ENCODE data around the gene MAML3. TPM values are rescaled to one million over a fixed set of nuclear protein-coding genes. Genes with fewer than 3 reads are reported as not detected.

Gene MAML3
- total and polyA plus RNA-seq, 2 experiments from 2014 or later: 1.7 to 6.5 TPM

GRCh38 chr4:140103676-140104075 is 50.3 kb downstream of the MAML3 start:
- Mint-ChIP-seq H3K36me3 (ENCODE audit: low read depth) (no peaks in the 10 kb centered on the region), H3K4me1 (peaks cover 7% of the 10 kb centered on the region), H3K4me3 (no peak overlapping the region), H3K9me3 (no peaks in the 10 kb centered on the region), H3K27me3 (ENCODE audit: insufficient read depth, low read depth, poor library complexity) (no peaks in the 10 kb centered on the region), H3K27ac (no peak overlapping the region)
- Histone ChIP-seq H3K9me2 (ENCODE audit: insufficient read depth) (no peaks in the 10 kb centered on the region), H3K27me3 (ENCODE audit: insufficient read depth) (no peaks in the 10 kb centered on the region), H3K4me1 (ENCODE audit: insufficient read depth) (no peaks in the 10 kb centered on the region), H3K27ac (ENCODE audit: low read depth) (no peak overlapping the region), H3K36me3 (ENCODE audit: insufficient read depth) (no peaks in the 10 kb centered on the region), H4K20me1 (replicated peaks; ENCODE audit: insufficient read depth) (no peaks in the 10 kb centered on the region), H3F3A (replicated peaks; ENCODE audit: low read depth) (no peaks in the 10 kb centered on the region), H3K4me2 (no peak overlapping the region), H3K79me2 (replicated peaks; ENCODE audit: insufficient read depth) (no peaks in the 10 kb centered on the region), H3K4me3 (no peak overlapping the region), H2AFZ (no peak overlapping the region)
- TF ChIP-seq REST (IDR thresholded peaks at IDR 0.05; ENCODE audit: unreplicated experiment) (no peak), EZH2 (IDR thresholded peaks at IDR 0.05; ENCODE audit: low read depth, unreplicated experiment) (no peak), EZH2phosphoT487 (IDR thresholded peaks at IDR 0.05; ENCODE audit: unreplicated experiment) (no peak), CREB1 (CRISPR knock-in tag; IDR thresholded peaks at IDR 0.05; ENCODE audit: low read depth) (no peak)
- no peak for DNase-seq (ENCODE audit: low spot score)
- ATAC-seq: no peak

- H2AFZ ChIP-seq: no peak overlapping the region
- no peaks in the 10 kb centered on the region for H3K36me3 ChIP-seq (ENCODE audit: insufficient read depth)
- no peak overlapping the region for H3K27ac ChIP-seq (ENCODE audit: low read depth)
- Mint-ChIP-seq H3K27ac (no peak overlapping the region), H3K4me3 (no peak overlapping the region), H3K36me3 (ENCODE audit: low read depth) (no peaks in the 10 kb centered on the region), H3K9me3 (no peaks in the 10 kb centered on the region), H3K27me3 (ENCODE audit: insufficient read depth, low read depth, poor library complexity) (no peaks in the 10 kb centered on the region), H3K4me1 (peaks cover 7% of the 10 kb centered on the region)
- H3F3A ChIP-seq (replicated peaks; ENCODE audit: low read depth): no peaks in the 10 kb centered on the region
- H3K4me2 ChIP-seq: no peak overlapping the region
- DNase-seq (ENCODE audit: low spot score) (no peak), ATAC-seq (no peak)
- no peaks in the 10 kb centered on the region for H3K79me2 ChIP-seq (replicated peaks; ENCODE audit: insufficient read depth)
- no peaks in the 10 kb centered on the region for H3K27me3 ChIP-seq (ENCODE audit: insufficient read depth)
- no peaks in the 10 kb centered on the region; the same call in 1 of the 2 replicates for H3K4me1 ChIP-seq (ENCODE audit: insufficient read depth)
- no peaks in the 10 kb centered on the region for H3K9me2 ChIP-seq (ENCODE audit: insufficient read depth)
- TF ChIP-seq POLR2AphosphoS5 (IDR thresholded peaks at IDR 0.05; ENCODE audit: low read depth) (no peak), STAT1 (IDR thresholded peaks at IDR 0.05; ENCODE audit: unreplicated experiment) (no peak), ZNF462 (CRISPR knock-in tag; IDR thresholded peaks at IDR 0.05) (no peak), NANOG (IDR thresholded peaks at IDR 0.05; ENCODE audit: borderline replicate concordance) (no peak), CREB1 (CRISPR knock-in tag; IDR thresholded peaks at IDR 0.05; ENCODE audit: low read depth) (no peak)
- H3K4me3 ChIP-seq: no peak overlapping the region
- no peaks in the 10 kb centered on the region for H4K20me1 ChIP-seq (replicated peaks; ENCODE audit: insufficient read depth)
Measured at GRCh38 chr4:140102421-140102820, 51.6 kb downstream of the MAML3 start.
